Activated naive CD4-positive, alpha-beta T cell treated with anti-CD3 and anti-CD28 coated beads, Interleukin-2, amount 50 U/mL, for 72 hours (primary cell): Measurements from ENCODE around the gene TRAF6. TPM values are rescaled to one million over a fixed set of nuclear protein-coding genes. Genes with fewer than 3 reads are reported as not detected.
"Not testable (repeated sequence)": the region's sequence is repeated elsewhere in the genome, so short reads cannot be mapped to it uniquely, and the experiment has no call there.

ENCODE experiments used
- ATAC-seq, 2 donors: fragments of 150-1000 bp; cut with Tn5 transposase; 2 replicates each; pipeline ENCODE4 v1.10.0; 2021; ENCODE audit warnings: mild to moderate bottlenecking in 2 of 2, moderate library complexity in 2 of 2
- DNase-seq, 2 donors: peaks; one replicate each; pipeline ENCODE4 v3.0.0; 2021 to 2022; ENCODE audit warnings: low spot score in 2 of 2
- H3K27ac Mint-ChIP-seq, 2 donors: one replicate each; pipeline ENCODE4 v1.8.0; 2022; ENCODE audit warnings: mild to moderate bottlenecking in 2 of 2, mixed read lengths in 2 of 2
- H3K36me3 Mint-ChIP-seq, 2 donors: one replicate each; pipeline ENCODE4 v1.8.0; 2022; ENCODE audit warnings: mixed read lengths in 2 of 2
- H3K9me3 Mint-ChIP-seq, 2 donors: one replicate each; pipeline ENCODE4 v1.8.0; 2022; ENCODE audit warnings: mixed read lengths in 2 of 2
- total RNA-seq, 2 donors: library from RNA; stranded (reverse); gene quantifications; one replicate each; pipeline ENCODE4 v1.2.3, GENCODE V29; 2022

The TRAF6 gene
- total RNA-seq, 2 donors from 2014 or later: 6.6 to 9.8 TPM

DNA sequence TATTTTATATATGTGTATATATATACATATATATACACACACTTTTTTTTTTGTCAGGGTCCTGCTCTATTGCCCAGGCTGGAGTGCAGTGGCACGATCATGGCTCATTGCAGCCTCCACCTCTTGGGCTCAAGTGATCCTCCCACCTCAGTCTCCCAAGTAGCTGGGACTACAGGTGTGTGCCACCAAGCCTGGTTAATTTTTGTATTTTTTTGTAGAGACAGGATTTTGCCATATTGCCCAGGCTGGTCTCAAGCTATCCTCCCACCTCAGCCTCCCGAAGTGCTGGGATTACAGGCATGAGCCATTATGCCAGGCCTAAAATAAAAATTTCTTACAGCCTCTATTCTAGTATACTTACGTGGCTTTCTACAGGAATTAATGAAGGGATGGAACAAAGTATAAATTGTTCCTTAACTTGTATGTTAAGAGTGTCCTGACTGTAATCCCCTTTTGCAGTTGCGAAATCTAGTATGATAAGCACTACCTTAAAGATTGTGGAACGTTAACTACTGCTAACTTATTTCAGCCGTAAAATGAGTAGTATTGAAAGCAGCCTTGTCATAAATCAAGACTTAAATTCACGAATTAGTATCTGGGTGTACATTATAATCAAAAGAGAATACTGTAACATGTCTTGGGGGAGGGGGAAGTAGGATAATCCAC, 2.1 kb downstream of the TRAF6 start:
- no peaks in the 10 kb centered on the region for H3K9me3 Mint-ChIP-seq
- H3K27ac Mint-ChIP-seq: peak overlapping the region; percentile 46 to 97
- no peak for ATAC-seq
- DNase-seq: no peak
- H3K36me3 Mint-ChIP-seq: peaks cover 10 to 12% of the 10 kb centered on the region in 2 donors

DNA sequence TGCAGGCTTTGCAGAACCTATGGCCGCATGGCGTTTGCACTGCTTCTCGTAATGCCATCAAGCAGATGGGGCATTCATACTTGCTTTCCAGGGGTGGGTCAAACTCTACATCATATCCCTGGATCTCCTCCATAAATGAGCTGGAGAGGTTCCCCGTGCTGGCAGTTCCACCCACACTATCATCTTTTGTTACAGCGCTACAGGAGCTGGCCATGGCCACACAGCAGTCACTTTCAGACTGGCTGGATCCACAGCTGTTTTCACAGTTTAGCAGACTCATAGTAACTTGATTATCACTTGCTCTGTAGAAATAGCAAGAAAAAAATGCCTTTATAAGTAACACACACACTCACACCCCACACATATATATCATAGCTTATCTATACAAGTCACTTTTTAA, 8.8 kb downstream of the TRAF6 start:
- Mint-ChIP-seq H3K27ac (no peak overlapping the region), H3K9me3 (no peaks in the 10 kb centered on the region), H3K36me3 (no peaks in the 10 kb centered on the region)
- ATAC-seq (no peak), DNase-seq (no peak)

DNA sequence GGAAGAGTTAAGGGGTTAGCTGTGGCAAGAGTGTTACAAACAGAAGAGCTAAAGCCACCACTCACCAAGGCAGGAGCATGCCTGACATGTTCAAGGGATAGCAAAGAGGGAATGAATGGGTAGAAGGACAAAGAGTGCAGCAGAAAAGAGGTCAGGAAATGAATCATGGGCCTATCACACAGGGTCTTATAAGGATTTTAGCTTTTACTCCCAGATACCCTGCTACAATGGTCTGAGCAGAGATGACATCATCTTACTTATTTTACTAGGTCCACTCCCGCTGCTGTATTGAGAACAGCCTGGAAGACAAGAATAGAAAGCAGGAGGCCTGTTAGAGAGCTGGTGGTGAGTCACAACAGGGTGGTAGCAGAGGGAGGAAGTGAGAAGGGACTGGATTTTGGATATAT, 9.8 kb downstream of the TRAF6 start:
- H3K27ac Mint-ChIP-seq: peak overlapping the region; percentile 3 to 46
- no peaks in the 10 kb centered on the region for H3K9me3 Mint-ChIP-seq
- ATAC-seq (peak; percentile 80 to 86), DNase-seq (no peak)
- no peaks in the 10 kb centered on the region for H3K36me3 Mint-ChIP-seq

DNA sequence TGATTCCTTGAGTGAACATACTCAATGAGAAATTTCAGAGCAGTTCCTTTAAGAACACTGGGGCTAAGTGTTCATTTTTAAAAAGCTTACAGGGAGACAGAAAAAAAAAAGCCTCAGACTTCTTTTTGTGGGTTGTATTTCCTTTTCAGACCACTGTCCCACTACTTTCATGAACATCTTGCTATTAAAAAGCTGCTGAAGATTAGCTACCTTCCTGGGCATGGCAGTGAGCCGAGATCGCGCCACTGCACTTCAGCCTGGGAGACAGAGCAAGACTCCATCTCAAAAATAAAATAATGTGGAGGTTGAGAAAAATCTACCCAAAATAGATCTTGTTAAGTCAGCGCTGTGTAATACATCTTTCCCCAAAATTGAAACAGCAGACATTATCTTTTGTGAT, 10.8 kb downstream of the TRAF6 start:
- no peak for ATAC-seq
- H3K27ac Mint-ChIP-seq: no peak overlapping the region
- no peak for DNase-seq
- H3K9me3 Mint-ChIP-seq: no peaks in the 10 kb centered on the region
- H3K36me3 Mint-ChIP-seq: no peaks in the 10 kb centered on the region

DNA sequence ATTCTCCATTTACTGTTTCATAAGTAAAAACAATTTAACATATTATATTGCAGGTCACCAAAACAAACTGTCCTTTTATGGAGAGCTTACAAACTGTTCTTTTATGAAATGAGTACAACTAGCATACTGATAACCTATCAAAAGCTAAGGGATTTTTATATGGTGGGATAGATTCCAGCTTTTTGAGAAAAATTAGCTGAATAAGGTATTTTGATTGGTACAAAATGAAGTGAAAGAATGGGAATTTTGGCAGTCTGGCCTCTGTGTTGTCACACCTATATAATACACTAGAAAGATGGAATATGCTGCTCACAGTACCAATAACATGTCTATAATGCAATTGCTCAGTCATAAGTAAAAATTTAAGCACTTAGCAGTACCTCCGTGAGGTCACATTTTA, 11.4 kb downstream of the TRAF6 start:
- Mint-ChIP-seq H3K9me3 (no peaks in the 10 kb centered on the region), H3K27ac (no peak overlapping the region), H3K36me3 (no peaks in the 10 kb centered on the region)
- ATAC-seq (no peak), DNase-seq (no peak)

GRCh38 chr11:36493332-36493731, 16.7 kb downstream of the TRAF6 start:
- Mint-ChIP-seq H3K36me3 (peaks cover 10 to 17% of the 10 kb centered on the region in 2 donors), H3K9me3 (no peaks in the 10 kb centered on the region), H3K27ac (no peak overlapping the region)
- DNase-seq (no peak), ATAC-seq (no peak)

GRCh38 chr11:36492724-36493304, 17.3 kb downstream of the TRAF6 start:
- DNase-seq (peak in 1 of 2 donors; percentile 35), ATAC-seq (peak in 1 of 2 donors; percentile 60)
- H3K27ac Mint-ChIP-seq: no peak overlapping the region
- no peaks in the 10 kb centered on the region for H3K9me3 Mint-ChIP-seq
- H3K36me3 Mint-ChIP-seq: peaks cover 10 to 17% of the 10 kb centered on the region in 2 donors

DNA sequence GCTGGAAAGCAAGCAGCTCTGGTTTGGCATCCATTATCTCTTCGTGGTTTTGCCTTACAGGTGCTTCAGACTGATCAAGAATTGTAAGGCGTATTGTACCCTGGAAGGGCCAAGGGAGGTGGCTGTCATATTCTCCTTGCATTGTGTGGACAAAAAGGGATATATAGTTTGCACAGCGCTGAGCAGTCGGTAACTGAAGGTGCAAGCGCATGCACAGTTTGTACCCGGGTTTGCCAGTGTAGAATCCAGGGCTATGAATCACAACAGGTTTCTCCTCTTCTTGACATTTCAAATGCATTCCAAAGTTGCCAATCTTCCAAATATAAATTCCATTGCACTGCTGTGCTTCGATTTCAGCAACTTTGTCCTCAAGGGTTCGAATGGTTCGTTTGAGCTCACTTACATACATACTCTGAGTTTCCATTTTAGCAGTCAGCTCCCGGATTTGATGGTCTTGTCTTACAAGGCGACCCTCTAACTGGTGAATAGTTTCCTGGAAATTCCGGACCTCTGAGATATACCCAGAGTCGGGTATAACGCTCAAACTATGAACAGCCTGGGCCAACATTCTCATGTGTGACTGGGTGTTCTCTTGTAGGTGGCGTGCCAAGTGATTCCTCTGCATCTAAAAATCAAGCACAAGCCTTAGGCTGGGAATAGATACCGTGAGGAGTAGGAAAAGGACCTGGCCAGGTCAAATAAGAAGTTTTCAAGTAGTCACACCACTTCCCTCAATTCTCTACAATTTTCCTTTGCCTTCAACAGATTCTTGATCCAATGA, 19.9 kb downstream of the TRAF6 start:
- DNase-seq (no peak), ATAC-seq (no peak)
- Mint-ChIP-seq H3K27ac (no peak overlapping the region), H3K9me3 (no peaks in the 10 kb centered on the region), H3K36me3 (peaks cover 17 to 21% of the 10 kb centered on the region in 2 donors)

DNA sequence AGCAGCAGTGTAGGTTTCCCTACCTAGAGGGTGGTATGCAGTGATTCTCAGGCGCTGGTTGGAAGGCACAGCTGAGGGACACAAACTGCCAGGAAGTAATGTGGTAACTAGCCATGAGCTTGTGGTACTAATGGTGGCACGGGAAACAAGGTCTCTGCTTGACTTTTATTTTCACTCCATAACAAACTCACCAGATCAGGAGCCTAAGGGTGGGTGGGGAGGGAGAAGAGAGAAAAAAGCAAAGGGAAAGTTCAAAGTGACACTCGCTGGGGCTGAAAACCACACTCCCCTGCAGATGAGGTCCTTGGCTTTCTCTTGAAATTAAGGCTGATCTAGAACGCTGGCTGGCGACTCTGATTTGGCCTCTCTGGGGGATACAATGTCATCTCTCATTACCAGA, 22.0 kb downstream of the TRAF6 start:
- H3K36me3 Mint-ChIP-seq: peaks cover 17 to 26% of the 10 kb centered on the region in 2 donors
- DNase-seq (no peak), ATAC-seq (no peak)
- no peaks in the 10 kb centered on the region for H3K9me3 Mint-ChIP-seq
- peak overlapping the region; percentile 20 to 66 for H3K27ac Mint-ChIP-seq

GRCh38 chr11:36487619-36488018, 22.5 kb downstream of the TRAF6 start:
- DNase-seq: no peak
- Mint-ChIP-seq H3K27ac (peak overlapping the region; percentile 20 to 66), H3K36me3 (peaks cover 14 to 26% of the 10 kb centered on the region in 2 donors), H3K9me3 (no peaks in the 10 kb centered on the region)
- ATAC-seq: no peak

DNA sequence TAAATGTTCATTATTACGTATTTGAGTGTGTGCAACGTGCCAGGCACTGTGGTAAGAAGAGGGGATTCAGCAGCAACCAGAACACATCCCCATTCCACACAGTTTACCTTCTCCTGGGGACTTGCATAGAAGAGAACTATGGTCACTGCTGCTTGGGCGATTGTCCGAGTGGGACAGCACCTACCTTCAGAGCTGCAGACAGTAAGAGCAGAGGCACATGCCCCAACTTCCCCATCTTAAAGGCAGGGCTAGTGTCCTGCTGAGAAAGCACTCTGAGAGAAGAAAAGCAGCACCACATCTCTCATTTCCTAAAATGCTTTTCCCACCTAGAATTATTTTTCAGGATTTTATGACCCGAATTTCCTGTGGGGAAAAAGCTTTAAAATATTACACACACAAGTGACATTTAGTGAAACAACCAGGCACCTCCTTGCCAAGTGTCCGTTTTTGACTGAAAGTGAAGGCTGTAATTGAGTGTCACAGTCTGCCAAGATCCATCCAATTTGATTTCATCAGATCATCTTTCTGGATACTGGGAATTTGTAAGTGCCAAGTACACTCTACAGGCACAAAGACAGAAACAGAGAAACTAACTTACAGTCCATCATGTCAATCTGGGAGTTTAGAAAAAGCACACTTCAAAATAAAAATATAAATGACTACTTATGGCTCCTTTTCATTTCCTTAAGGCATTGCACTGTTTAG, 24.6 kb downstream of the TRAF6 start:
- no peak overlapping the region for H3K27ac Mint-ChIP-seq
- DNase-seq (no peak), ATAC-seq (no peak)
- peaks cover 6 to 22% of the 10 kb centered on the region in 2 donors for H3K36me3 Mint-ChIP-seq
- no peaks in the 10 kb centered on the region for H3K9me3 Mint-ChIP-seq

- not testable (repeated sequence) for ATAC-seq, H3K9me3 Mint-ChIP-seq, DNase-seq, H3K27ac Mint-ChIP-seq
- peaks cover 0 to 17% of the 10 kb centered on the region in 2 donors for H3K36me3 Mint-ChIP-seq
Measured at GRCh38 chr11:36483042-36483441, 27.0 kb downstream of the TRAF6 start.

DNA sequence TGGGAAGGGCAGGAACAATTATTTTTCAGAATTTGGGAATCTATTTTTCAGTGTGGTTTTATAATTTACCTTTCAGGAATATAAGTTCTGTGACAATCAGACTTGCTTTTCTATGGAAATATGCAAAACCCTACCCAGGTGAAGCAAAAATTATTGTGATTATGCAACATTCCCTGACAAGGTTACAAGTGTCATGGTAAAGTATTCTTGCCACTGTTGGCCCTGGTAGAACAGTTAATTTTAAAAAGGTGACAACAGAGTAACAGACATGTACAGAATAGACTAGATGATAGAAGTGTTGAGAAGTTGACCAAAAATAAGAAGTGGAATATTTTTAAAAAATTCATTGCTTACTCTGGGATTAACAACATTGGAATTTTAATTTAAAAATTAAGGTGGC, 29.2 kb downstream of the TRAF6 start:
- ATAC-seq (no peak), DNase-seq (no peak)
- Mint-ChIP-seq H3K36me3 (peaks cover 0 to 9% of the 10 kb centered on the region in 2 donors), H3K27ac (no peak overlapping the region), H3K9me3 (no peaks in the 10 kb centered on the region)

- Mint-ChIP-seq H3K9me3 (no peaks in the 10 kb centered on the region), H3K36me3 (no peaks in the 10 kb centered on the region), H3K27ac (no peak overlapping the region)
- DNase-seq (peak in 1 of 2 donors; percentile 27), ATAC-seq (peak in 1 of 2 donors; percentile 57)
Measured at GRCh38 chr11:36478700-36479329, 31.3 kb downstream of the TRAF6 start.

- no peak for DNase-seq
Measured at GRCh38 chr11:36475192-36475591, 34.9 kb downstream of the TRAF6 start.

DNA sequence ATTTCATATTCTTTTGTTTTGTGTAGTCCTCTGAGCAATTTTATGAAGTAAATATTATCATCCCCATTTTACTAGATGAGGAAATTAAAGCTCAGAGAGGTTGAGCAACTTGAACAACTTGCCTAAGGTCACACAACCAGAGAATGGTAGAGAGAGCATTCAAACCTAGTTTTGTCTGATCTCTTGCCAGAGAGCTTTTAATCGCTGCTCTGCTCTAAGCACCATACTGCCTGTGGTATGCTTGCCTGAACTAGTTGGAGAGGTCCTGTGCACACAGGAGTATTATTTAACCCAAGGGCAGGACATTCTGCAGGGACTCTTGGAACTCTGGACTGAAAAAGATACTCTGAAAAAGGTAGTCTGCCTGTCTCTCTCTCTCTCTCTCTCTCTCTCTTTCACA, 38.5 kb downstream of the TRAF6 start:
- Mint-ChIP-seq H3K27ac (no peak overlapping the region), H3K9me3 (no peaks in the 10 kb centered on the region), H3K36me3 (no peaks in the 10 kb centered on the region)
- ATAC-seq (no peak), DNase-seq (no peak)

More at GRCh38 chr11:36475192-36475591, 34.9 kb downstream of the TRAF6 start:
- H3K36me3 Mint-ChIP-seq: no peaks in the 10 kb centered on the region
- H3K9me3 Mint-ChIP-seq: no peaks in the 10 kb centered on the region
- ATAC-seq: no peak
- H3K27ac Mint-ChIP-seq: no peak overlapping the region
